T-helper 1 cell (primary cell): ENCODE data around the gene FOSL2.

Experiments used
- DNase-seq, 5 donors: peaks; one replicate each; pipeline ENCODE4 v3.0.0-alpha.2; 2012 to 2020

Gene FOSL2

DNA sequence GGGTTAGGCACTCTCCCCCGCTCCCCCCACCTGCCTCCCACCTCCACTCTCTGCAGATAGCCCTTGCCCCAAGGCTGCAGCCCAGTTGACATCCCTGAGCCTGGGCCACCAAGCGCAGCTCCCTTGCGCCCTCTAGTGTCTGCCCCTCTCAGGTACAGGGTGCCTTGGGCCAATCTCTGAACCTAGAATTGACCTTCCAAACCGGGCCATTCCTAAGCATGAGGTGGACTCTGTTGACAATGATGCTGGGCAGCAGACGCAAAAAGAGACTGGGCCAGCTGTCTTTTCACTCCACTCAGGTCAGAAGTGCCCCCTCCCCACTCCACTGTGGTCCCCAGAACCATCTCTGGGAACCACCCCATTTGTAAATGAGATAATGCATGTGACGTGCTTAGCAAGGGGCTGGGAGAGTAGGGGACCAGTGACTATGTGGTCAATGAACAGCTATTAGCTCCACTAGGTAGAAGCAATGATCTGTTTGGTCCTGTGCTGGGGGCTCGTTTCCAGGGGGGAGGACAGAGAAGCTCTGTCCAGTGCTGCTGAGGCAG is 60.0 kb downstream of the FOSL2 start:
- DNase-seq, result peak; percentile 56 to 74 (median 67)

DNA sequence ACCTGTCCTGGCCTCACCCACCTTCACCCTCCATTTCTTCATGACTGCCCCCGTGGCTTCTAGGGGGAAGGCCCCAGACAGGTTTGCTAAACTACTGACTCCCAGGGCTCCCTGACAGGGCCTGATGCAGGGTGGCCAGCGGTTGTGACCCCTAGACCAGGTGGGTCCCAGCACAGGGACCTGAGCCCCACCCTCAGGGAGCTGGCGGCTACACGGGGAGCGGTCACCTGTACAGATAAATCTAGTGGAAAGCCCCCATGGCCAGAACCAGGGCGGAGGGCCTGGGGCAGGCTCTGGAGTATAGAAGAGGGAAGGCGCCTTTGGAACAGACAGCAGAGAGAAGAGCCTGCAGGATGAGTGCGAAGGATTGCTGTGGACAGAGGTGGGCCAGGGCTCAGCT is 60.7 kb downstream of the FOSL2 start:
- DNase-seq, result no peak

- no peak for DNase-seq
Measured at GRCh38 chr2:28454016-28454930, 61.6 kb downstream of the FOSL2 start.

DNA sequence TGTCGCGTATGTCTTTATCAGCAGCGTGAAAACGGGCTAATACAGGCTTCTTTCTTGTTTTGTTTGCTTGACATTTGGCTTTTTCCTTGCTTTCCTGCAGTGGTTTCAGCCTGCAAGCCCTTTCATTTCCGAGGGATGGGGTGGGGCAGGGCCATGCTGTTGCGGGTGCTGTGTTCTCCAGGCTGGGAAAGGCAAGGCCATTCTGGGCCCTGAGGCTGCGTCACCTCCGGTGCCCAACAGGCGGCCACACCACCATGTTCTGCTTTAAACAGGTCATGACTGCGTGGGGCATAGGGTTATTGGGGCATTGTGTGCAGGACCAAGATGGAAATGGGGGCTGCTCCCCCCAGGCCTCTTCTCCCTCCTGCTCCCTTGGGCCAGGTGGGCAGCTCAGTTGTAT is 64.6 kb downstream of the FOSL2 start:
- DNase-seq, result no peak

DNA sequence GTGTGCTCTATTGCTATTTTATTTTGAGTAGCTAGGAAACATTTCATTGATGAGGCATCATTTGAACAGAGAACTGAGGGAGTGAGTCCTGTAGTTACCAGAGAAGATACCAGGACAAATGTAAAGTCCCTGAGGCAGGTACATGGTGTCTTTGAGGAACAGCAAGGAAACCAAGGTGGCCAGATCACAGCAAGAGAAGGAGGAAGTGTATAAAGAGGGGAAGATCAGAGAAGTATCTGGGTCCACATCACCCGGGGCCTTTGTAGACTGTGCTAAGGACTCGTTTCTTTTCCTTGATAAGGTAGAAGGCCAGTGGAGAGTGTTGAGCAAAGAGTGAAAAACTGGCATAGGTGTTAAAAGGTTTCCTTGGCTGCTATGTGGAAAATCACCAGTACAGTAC is 68.4 kb downstream of the FOSL2 start:
- no peak for DNase-seq

GRCh38 chr2:28462122-28462521 is 69.5 kb downstream of the FOSL2 start:
- no peak for DNase-seq

GRCh38 chr2:28463211-28463816 is 70.7 kb downstream of the FOSL2 start:
- no peak for DNase-seq

- no peak for DNase-seq
Measured at GRCh38 chr2:28463893-28464292, 71.2 kb downstream of the FOSL2 start.

DNA sequence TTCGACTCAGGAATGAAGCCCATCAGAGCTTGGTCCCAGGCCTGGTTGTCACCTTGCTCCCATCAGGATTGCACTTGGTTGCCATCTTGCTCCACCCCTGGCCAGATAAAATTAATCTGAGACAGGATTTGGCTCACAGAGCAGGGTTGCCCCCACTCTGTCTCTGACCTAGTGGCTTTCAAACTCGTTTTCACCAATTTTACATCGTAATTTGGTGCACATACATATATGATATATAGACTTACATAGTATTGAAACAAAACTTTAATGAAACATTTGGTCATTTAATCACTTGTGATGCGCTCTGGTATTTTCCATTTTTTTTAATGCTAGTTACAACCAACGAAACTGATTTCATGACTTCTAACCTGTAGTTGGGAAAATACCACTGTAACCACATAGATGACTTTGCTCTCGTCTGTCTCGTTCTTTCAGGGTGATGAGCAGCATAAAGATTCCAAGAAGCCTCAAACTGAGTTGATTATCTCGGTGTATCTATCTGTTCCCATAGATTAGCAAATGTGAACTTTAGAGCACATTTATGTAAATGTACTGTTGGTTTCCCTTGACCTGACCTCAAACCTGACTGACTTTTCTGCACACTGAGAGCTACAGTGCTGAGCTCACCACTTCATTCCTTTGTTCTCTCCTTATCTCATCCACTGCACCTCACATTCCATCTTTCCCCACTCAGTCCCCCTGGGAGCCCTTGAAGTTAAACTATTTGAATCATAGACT is 72.7 kb downstream of the FOSL2 start:
- peak in 1 of 5 donors; percentile 37 for DNase-seq
